Fibroblast of skin of abdomen (primary cell): ENCODE data around the gene LECT2.
A peak's percentile ranks its signal among the peaks of the same experiment; 100 is the strongest.

Experiments used
- DNase-seq: peaks from one replicate; pipeline ENCODE4 v3.0.0-alpha.2; 2013

The LECT2 gene

GRCh38 chr5:135978212-135978631, 23.4 kb upstream of the LECT2 start:
- no peak for DNase-seq

DNA sequence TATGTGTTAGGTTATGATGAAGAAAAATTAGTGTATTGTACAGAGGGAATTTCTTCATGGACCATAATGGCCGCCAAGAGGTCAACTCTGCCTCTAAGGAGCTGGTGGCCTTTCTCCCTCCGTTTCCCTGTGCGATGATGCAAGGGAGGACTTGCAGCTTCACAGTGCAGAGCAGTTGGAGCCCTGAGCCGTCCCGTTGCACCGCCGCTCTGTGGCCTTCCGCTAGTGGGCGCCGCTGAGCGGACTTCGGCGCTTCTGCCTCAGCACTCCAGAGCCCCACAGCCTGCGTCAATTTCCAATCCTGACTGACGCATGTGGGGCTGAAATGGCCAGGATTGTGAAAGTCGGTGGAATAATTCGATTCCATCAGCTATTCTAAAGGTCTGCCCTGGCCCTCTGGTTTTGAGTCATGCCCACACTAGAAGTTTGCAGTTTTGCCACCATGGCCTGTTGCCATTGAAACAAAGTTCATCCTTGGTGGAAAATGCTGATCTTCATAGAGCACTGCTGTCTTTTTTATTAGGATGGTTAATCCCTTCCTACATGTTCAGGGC, 22.7 kb upstream of the LECT2 start:
- DNase-seq: no peak

DNA sequence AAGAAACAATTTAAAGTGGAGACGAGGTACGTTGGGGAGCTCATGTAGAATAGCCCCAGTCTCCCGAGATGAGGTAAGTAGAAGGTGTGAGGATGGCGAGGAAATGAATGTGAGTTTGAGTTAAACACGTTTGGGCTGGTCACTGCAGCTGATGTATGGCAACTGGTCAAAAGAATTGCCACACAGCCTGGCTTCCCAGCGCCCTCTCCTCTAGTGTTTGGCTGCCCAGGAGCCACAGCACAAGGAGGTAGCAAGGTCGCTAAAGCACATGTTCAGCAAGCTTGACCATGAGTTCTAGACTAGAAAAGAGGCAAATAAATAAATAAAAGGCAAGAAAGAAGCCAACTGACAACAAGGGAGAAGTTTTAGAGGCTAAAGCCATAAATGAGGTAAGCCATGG, 21.4 kb upstream of the LECT2 start:
- no peak for DNase-seq

GRCh38 chr5:135975122-135975521, 20.3 kb upstream of the LECT2 start:
- no peak for DNase-seq

GRCh38 chr5:135974021-135974600, 19.3 kb upstream of the LECT2 start:
- no peak for DNase-seq

DNA sequence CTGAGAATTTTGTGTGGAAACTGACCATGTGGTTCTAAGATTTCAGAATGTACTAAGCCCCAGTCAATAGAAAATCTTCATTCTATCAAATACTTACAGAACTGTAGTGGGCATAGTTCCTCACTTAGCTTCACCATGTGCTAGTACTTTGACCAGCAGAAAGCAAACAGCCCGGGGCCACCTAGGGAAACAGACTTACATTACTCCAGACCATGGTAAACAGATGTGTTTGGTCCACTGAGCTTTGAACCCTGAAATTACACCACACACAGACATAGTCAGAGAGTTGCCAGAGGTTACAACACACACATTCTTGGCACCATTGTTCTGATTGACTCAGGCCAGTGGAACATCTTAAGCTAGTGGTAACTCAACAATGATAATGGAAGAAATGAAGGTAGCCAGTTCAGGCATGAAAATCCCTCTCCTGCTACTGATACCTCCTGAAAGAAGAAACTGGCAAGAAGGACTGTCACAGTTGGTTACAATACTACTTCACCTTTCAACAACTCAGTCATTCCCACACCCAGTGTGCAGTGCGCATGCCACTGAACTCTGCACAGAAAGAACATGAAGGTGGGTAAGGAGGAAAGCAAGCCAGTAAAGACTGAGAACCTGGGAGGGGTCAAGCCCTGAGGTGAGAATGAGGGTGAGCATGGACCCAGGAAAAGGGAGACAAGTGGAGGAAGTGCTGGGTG, 18.7 kb upstream of the LECT2 start:
- DNase-seq: peak; percentile 58

- no peak for DNase-seq
Measured at GRCh38 chr5:135971701-135972100, 16.9 kb upstream of the LECT2 start.

DNA sequence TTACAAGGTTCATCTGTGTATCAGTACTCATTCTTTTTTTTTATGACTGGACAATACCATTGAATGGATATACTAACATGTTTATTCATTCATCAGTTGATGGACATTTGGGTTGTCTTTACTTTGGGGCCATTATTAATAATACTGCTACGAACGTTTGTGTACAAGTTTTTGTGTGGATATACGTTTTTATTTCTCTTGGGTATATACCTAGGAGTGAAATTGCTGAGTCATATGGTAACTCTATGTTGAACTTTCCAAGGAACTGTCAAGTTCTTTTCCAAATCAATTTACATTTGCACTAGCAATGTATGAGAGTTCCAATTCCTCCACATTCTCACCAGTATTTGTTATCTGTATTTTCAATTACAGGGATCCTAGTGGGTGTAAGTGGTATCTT, 12.0 kb upstream of the LECT2 start:
- no peak for DNase-seq

DNA sequence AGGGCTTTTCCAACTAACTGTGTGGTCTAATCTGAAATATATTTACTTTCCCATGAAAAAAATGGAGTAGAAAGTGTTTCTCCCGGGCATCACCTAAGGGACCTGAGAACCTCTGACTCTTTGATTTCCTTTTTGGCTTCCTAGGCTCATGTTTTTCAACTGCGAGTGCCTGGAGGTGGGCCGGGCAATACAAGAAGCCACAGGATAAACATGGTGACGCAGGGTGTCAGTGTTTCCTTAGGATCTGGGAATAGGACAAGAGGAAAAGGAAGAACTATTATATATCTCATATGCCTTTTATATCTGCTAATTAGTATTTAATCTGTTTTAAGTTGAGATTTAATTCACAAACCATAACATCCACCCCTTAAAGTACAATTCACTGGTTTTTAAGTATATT, 11.4 kb upstream of the LECT2 start:
- DNase-seq: no peak

DNA sequence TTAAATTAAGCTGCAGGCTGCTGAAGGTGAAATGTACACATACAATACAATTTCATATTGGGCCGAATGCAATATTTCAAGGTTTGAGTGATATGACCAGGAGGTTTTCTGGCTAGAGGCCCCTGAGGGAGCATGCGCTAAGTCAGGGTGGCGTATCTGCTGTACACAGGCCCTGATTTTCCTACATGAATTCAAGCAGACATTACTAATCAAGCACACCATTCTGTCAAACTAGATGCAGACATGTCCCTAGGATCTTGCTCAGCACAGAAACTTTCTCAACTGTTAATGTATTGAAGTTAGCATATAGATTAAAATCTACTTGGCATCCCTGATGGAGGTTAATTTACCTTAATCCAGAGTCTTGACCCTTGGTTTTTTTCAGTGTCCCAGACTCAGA, 10.7 kb upstream of the LECT2 start:
- no peak for DNase-seq

- peak; percentile 74 for DNase-seq
Measured at GRCh38 chr5:135964670-135965320, 10.0 kb upstream of the LECT2 start.

GRCh38 chr5:135955525-135955924, 742 bp upstream of the LECT2 start:
- no peak for DNase-seq

- DNase-seq: no peak
Measured at GRCh38 chr5:135953850-135954249, 933 bp downstream of the LECT2 start.

DNA sequence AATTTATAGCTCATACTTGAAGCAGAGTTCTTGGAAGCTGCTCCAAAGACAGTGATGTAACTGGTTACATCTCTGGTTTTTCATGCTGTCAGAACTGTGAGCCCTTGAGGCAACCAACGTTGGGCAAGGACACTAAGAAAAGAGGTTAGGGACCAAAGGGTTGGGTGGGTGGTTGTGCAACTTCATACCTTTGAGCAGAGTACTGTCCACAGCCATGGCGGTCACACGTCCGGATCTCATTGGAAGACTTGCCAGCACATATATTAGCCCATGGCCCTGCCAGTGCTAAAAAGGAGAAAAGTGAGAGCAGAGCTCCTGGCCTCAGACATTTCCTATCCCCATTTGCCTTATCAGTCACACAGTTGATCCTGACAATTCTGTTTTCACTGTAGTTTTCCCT, 2.1 kb downstream of the LECT2 start:
- no peak for DNase-seq

DNA sequence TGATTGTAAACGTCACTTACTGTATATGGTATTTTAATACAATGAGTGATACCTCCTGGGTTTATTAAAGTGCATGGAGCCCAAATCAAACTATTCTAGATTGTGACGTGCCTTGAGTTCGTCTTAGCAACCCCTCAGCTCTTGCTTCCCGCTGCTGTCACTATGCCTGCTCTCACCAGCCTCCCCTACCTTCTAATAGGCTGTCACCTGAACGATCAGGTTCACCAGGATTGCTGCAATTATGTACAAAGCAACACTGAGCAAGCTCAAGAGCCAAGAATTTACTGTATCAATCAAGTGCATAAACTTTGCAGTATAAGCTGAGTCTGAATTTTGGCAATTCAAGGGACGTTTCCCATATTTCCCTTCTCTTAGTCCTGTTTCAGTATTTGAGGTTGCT, 3.0 kb downstream of the LECT2 start:
- DNase-seq: no peak

DNA sequence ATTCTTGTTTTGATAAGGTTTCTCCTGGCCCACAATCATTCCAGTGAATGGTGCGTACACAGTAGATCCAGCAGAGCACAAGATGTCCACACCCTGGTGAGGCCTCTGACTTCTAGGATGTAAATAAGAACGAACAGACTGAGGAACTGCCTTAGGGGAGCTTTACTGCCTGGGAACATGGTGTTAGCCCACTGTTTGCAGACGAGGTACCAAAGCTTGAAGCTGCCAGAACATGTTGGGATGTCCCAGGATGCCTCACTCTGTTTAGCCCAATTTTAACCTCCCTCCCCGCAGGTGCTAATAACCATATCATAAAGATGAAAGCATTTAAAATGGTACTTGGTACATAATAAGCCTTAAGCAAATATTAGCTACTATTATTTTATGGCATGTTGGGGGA, 3.5 kb downstream of the LECT2 start:
- no peak for DNase-seq

- DNase-seq: peak; percentile 73
Measured at GRCh38 chr5:135950611-135951010, 4.2 kb downstream of the LECT2 start.

- peak; percentile 83 for DNase-seq
Measured at GRCh38 chr5:135944967-135945560, 9.7 kb downstream of the LECT2 start.

GRCh38 chr5:135944564-135944963, 10.2 kb downstream of the LECT2 start:
- DNase-seq: no peak

GRCh38 chr5:135942202-135942771, 12.5 kb downstream of the LECT2 start:
- no peak for DNase-seq

DNA sequence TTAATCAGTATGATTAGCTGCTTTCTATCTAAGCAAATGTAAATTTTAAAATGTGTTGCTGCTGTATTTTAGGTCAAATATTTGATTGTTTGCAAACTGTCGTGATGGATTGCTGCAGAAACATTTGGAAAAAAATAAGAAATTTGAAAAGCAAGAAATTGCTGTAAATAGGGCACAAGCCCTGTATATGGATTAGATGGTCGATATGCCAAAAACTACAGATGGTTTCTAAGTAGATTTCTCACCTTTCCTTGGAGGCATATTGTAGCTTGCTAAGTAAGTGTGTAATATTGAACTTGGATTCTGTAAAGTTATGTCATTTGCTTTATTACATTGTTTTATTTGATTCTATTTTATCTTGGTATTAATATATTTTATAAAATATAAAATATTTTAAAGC, 13.1 kb downstream of the LECT2 start:
- DNase-seq: no peak

DNA sequence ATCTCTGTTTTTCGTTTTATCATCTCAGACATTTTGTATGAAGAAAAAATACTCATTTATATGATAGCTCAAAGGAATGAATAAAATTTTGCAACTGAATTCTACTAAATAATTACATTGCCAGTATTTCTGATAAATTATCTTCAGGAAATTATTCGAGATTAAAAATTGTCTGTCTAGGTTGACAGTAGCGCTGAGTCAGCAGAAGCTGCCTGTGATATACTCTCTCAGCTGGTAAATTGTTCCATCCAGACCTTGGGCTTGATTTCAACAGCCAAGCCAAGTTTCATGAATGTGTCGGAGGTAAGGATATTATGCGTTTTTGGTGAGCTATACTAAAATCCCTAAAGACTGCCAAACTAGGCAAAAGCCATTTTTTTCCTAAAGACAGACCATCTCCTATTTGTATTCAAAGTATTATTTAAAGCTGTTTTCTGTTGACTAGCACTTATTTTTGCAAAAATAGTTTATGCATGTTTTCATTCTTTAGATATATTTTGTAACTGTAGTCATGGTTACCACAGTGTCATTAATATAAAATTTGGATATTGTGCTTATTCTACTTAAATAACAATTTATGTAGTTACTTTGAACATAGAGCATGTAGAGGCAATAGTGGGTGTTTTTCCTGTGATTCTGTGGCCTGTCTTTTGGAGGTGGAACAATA, 17.4 kb downstream of the LECT2 start:
- no peak for DNase-seq

GRCh38 chr5:135934939-135935338, 19.8 kb downstream of the LECT2 start:
- DNase-seq: peak; percentile 35
